GM18868 (cell line): Measurements from ENCODE around the gene INSIG1.

ENCODE experiments used
- ATAC-seq: cut with Tn5 transposase; IDR thresholded peaks from one replicate; pipeline ENCODE4 v1.9.1; 2021; ENCODE audit warnings: mild to moderate bottlenecking, moderate library complexity; ENCODE audit not compliant: unreplicated experiment

Gene INSIG1

GRCh38 chr7:155297517-155298287 is at the start of gene INSIG1:
INSIG1 (plus strand) TSS chr7:155297878; CDS start chr7:155298286, 408 bp downstream.
- peak; percentile 63 for ATAC-seq

- no peak for ATAC-seq
Observed at GRCh38 chr7:155248366-155248756, 49.3 kb upstream of the INSIG1 start.

DNA sequence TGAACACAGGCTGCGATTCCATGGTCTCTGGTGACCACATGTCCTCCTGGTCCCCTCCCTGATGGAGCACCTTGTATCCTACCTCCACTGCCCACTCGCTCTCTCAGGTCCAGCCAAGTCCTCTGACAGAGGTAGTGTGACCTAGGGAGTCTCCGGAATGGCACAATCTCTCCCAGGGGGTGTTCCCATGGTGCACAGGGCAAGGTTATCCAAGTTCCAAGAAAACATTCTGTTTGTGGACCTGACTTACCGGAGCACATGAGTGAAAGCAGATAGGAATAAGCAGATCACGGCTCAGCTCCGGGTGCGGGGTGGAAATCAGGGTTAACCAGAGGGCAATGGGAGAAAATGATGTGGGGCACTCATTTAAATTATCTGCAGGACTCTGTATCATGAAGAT is 45.8 kb upstream of the INSIG1 start:
- ATAC-seq, result no peak

- ATAC-seq, result no peak
Observed at GRCh38 chr7:155252444-155252887, 45.2 kb upstream of the INSIG1 start.

GRCh38 chr7:155252892-155253501 is 44.7 kb upstream of the INSIG1 start:
- no peak for ATAC-seq

DNA sequence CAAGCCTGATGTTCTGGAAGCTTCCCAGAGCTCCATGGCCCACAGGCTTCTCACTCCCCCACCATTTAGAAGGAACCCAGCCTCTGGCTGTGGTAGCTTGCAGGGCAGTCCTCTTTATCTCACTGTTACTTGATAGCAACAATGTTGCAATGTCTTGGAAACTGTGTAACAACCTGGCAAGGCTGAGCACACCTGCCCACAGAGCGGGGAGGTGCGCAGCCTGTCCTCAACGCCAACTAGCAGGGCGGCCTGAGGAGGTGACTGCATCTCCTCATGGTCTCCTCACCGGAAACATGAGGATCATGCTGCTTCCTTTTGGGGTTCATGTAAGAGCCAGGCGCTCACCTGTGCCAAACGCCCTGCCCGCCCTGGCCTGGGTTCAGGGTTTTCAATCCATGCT is 43.7 kb upstream of the INSIG1 start:
- ATAC-seq, result no peak

GRCh38 chr7:155255071-155255470 is 42.6 kb upstream of the INSIG1 start:
- no peak for ATAC-seq

DNA sequence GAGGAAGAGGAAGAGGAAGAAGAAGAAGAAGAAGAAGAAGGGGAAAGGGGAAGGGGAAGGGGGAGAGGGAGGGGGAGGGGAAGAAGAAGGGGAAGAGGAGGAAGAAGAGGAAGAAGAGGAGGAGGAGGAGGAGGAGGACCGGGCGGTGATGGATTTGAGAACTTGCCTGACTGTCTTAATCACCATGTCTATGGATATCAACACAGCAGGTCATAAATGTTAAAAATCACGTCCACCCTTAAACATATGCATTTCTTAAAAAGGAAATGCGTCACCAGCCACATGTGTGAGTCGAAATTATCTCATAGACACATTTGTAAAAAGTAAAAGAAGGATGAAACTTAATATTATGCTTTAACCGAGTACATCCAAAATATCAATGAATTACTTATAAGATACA is 42.1 kb upstream of the INSIG1 start:
- ATAC-seq, result no peak

DNA sequence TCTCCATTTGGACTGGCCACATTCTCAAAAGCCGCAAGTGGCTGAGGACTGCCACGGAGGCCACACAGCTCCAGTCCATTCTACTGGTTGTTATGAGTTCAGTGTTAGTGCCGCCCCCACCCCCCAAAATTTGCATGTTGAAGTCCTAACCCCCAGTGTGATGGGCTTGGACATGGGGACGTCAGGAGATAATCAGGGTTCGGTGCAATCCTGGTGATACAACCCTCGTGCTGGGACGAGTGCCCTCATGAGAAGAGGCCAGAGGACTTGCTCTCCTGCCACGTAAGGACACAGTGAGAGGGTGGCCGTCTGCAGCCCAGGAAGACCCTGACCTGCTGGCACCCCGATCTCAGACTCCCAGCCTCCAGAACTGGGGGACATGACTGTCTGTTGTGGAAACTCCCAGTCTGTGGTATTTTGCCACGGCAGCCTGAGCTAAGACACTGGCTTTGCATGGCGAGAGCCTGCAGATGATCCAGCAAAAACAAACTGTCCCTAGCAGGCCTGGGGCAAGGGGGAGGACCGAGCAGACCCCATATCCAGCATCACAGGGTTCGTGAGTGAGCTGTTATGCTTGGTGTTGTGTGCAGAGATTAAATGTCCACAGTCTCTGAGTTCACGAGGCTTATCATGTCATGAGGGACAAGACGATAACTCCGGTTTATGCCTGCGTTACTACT is 41.5 kb upstream of the INSIG1 start:
- ATAC-seq, result no peak

GRCh38 chr7:155256761-155257481 is 40.8 kb upstream of the INSIG1 start:
- ATAC-seq, result no peak

GRCh38 chr7:155257482-155258225 is 40.0 kb upstream of the INSIG1 start:
- ATAC-seq, result no peak

- no peak for ATAC-seq
Observed at GRCh38 chr7:155258226-155258560, 39.5 kb upstream of the INSIG1 start.

DNA sequence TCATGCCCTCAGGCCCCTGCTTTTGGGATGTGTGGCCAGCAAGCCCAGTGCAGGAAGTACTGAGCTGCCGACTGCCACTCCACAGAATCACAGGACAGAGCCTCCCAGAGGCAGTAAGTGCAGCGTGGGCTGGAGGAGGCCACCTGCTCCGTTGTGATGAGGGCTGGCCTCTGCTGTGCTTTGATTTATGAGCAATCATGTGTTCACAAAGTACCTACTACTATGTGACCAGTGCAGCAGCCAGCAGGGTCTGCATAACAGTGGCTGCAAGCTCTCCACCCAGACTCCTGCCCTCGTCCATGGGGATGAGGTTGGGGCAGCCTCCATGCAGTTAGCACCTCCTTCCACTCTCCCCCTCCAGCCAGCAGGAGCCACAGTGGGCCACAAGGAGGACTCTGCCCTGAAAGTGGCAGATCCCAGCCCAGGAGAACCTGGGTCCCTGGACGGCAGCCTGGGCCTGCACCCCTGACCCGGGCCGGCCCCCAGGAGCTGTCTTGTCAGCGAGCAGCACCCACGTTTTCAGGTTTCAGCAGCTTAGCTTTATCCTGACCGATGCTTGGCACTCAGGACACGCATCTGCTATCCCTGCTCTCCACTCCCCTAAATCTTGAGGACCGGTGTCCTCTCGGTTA is 37.7 kb upstream of the INSIG1 start:
- no peak for ATAC-seq

GRCh38 chr7:155260498-155260872 is 37.2 kb upstream of the INSIG1 start:
- ATAC-seq, result no peak

DNA sequence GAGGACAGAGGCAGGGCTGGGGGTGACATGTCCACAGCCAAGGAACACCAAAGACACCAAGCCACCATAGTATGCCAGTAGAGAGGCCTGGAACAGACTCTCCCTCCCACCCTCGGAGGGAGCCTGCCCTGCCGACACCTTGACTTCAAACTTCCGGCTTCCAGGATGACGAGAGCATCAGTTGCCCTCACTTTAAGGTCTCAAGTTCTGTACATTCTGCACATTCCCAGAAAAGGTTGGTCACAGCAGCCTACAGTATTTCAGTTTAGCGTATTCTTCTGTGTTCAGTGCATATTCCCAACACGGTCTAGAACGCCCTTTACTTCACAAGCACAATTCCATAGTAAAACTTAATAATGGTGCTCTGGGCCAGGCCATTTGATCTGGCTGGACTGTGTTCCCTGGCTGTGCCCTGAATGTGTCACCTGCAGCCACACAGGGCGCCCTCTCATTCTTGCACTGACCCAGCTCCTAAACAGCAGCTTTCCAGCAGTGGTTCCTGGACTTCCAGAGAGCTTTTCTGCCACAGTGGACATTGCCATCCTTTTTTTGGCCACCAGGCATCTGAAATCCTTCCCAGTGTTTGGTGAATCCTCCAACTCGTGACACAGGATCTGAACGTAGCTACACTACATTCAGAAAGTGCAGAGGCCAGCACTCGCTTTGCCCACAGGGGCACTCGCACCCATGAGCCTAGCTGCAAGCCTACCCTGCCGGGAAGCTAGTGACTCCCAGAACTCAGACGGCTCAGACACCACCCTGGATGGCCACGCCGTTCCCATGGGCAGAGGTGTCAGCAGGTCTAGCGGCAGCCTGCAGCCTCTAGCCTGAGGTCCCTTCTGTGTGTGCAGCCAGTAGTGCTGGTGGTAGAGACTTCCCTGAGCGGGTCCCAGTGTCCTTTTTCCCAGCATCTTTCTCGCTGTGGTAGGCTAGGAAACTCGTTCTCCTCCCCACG is 36.4 kb upstream of the INSIG1 start:
- no peak for ATAC-seq

GRCh38 chr7:155262031-155262430 is 35.6 kb upstream of the INSIG1 start:
- no peak for ATAC-seq

GRCh38 chr7:155263051-155263450 is 34.6 kb upstream of the INSIG1 start:
- ATAC-seq, result no peak

DNA sequence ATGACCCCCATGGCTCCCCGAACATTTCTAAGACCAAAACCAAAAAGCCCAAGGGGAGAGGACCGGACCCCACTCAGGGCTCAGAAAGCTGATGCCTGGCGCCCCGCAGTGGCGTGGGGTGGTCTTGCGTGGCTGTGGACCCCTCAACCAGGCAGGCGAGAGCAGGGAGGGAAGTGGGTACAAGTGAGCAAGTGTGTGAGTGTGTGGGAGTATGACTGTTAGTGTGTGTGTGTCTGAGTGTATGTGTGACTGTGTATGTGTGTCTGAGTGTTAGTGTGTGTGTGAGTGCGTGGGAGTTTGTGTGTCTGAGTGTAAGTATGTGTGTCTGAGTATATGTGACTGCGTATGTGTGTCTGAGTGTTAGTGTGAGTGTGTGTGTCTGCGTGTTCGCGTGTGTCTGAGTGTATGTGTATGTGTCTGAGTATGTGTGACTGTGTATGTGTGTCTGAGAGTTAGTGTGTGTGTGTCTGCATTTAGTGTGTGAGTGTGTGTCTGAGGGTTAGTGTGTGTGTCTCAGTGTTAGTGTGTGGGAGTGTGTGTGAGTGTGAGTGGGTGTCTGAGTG is 34.0 kb upstream of the INSIG1 start:
- no peak for ATAC-seq

DNA sequence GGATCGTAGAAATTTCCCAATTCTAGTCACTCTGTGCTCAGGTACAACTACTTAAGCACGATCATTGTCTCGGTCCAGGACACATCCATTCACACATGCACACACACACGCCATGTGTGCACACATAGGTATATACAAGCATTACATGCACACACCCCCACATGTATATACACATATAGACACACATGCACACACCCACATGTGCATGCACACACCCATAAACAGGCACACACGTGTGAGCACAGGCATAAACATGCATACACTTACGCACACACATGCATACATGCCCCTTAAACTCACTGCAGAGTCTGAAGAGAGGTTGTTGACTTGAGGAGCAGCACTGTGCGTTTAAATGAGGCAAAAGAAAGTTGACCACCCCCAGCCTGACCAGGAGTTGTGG is 32.5 kb upstream of the INSIG1 start:
- ATAC-seq, result no peak
